K562 (cell line): ENCODE data around the gene SLC1A2. TPM values are rescaled to one million over a fixed set of nuclear protein-coding genes. Genes with fewer than 3 reads are reported as not detected.

Experiments
- ZBTB40 ChIP-seq, 2 experiments: fragments of 450-650 bp in 1 of 2; sonication (generic) in 1 of 2; formaldehyde crosslinking in 1 of 2; IDR thresholded peaks; 2 replicates each; pipeline versions ENCODE4 v1.7.1 to v1.9.0; 2016 to 2022; ENCODE audit warnings: inconsistent platforms in 1 of 2, mild to moderate bottlenecking in 1 of 2, missing genetic modification reagents in 1 of 2
- polyA plus RNA-seq, 8 experiments: library from polyadenylated mRNA; depleted of rRNA in 4 of 8; stranded (reverse) in 5 of 8; unstranded in 3 of 8; fragments of >200 nt; fragmentation: Nextera tagmentation in 2 of 8; fragmentation: Illumina TruSeq in 1 of 8; extraction: Ambion mirVana in 2 of 8; extraction: Trizol in 1 of 8; gene quantifications; 2 replicates each; pipeline versions ENCODE4 v1.2.1 to v1.2.3, GENCODE V29; 2011 to 2014; ENCODE audit warnings: inconsistent platforms in 1 of 8, missing spikeins in 1 of 8
- total RNA-seq, 7 experiments: library from RNA; depleted of rRNA in 6 of 7; stranded (reverse); fragments of >200 nt in 6 of 7; fragmentation: Illumina TruSeq in 2 of 7; extraction: Trizol in 2 of 7; gene quantifications; 2 replicates each; pipeline versions ENCODE4 v1.2.1 to v1.2.3, GENCODE V29; 2011 to 2021; ENCODE audit warnings: low replicate concordance in 1 of 7

Gene SLC1A2
- total and polyA plus RNA-seq, 9 of the 15 experiments (the other 6 are each of a cell fraction or from before 2014, with no cell fraction given): 0.03 to 0.07 (median 0.04) TPM; not detected in 5

GRCh38 chr11:35373284-35373933 is 45.9 kb downstream of the SLC1A2 start (continued):
- TF ChIP-seq ZBTB40 (IDR thresholded peaks at IDR 0.05): no peak
- TF ChIP-seq ZBTB40 (CRISPR knock-in tag; IDR thresholded peaks at IDR 0.05): no peak
